Fibroblast of skin of abdomen (primary cell): Measurements from ENCODE around the gene NEGR1.

Source experiments
- DNase-seq: peaks from one replicate; pipeline ENCODE4 v3.0.0-alpha.2; 2013

Gene NEGR1

GRCh38 chr1:71559880-71560279 lies 722.5 kb downstream of the NEGR1 start:
- no peak for DNase-seq

- no peak for DNase-seq
Measured at GRCh38 chr1:71557138-71557537, 725.2 kb downstream of the NEGR1 start.

GRCh38 chr1:71548398-71548890 lies 733.9 kb downstream of the NEGR1 start:
- no peak for DNase-seq

GRCh38 chr1:71542155-71542554 lies 740.2 kb downstream of the NEGR1 start:
- DNase-seq, result no peak

GRCh38 chr1:71533950-71534349 lies 748.4 kb downstream of the NEGR1 start:
- DNase-seq, result no peak

GRCh38 chr1:71532343-71532742 lies 750.0 kb downstream of the NEGR1 start:
- no peak for DNase-seq

GRCh38 chr1:71526824-71527223 lies 755.5 kb downstream of the NEGR1 start:
- DNase-seq, result no peak

- peak; percentile 39 for DNase-seq
Measured at GRCh38 chr1:71522721-71523120, 759.6 kb downstream of the NEGR1 start.

GRCh38 chr1:71521655-71522264 lies 760.6 kb downstream of the NEGR1 start:
- DNase-seq, result peak; percentile 49

- no peak for DNase-seq
Measured at GRCh38 chr1:71511505-71511904, 770.8 kb downstream of the NEGR1 start.

- no peak for DNase-seq
Measured at GRCh38 chr1:71510725-71511124, 771.6 kb downstream of the NEGR1 start.

- DNase-seq, result peak; percentile 51
Measured at GRCh38 chr1:71509051-71509595, 773.2 kb downstream of the NEGR1 start.

GRCh38 chr1:71502006-71502405 lies 780.3 kb downstream of the NEGR1 start:
- no peak for DNase-seq

GRCh38 chr1:71498542-71498941 lies 783.8 kb downstream of the NEGR1 start:
- DNase-seq, result no peak

- DNase-seq, result no peak
Measured at GRCh38 chr1:71494163-71494562, 788.2 kb downstream of the NEGR1 start.

- no peak for DNase-seq
Measured at GRCh38 chr1:71492298-71493041, 789.9 kb downstream of the NEGR1 start.

- peak; percentile 46 for DNase-seq
Measured at GRCh38 chr1:71490432-71490831, 791.9 kb downstream of the NEGR1 start.

GRCh38 chr1:71488555-71489252 lies 793.6 kb downstream of the NEGR1 start:
- no peak for DNase-seq

- no peak for DNase-seq
Measured at GRCh38 chr1:71473331-71473730, 809.0 kb downstream of the NEGR1 start.

GRCh38 chr1:71465093-71465492 lies 817.2 kb downstream of the NEGR1 start:
- DNase-seq, result no peak

GRCh38 chr1:71464016-71464415 lies 818.3 kb downstream of the NEGR1 start:
- DNase-seq, result peak; percentile 4

- peak; percentile 6 for DNase-seq
Measured at GRCh38 chr1:71463144-71463543, 819.2 kb downstream of the NEGR1 start.

- DNase-seq, result no peak
Measured at GRCh38 chr1:71462247-71462646, 820.1 kb downstream of the NEGR1 start.
